Tibial artery (tissue), 4 donors: ENCODE measurements around the gene MYH6.
"Not testable (repeated sequence)": the region's sequence is repeated elsewhere in the genome, so short reads cannot be mapped to it uniquely, and the experiment has no call there.

Experiments used
- DNase-seq, 2 donors: peaks; one replicate each; pipeline ENCODE4 v3.0.0-alpha.2; 2019
- H3K27ac ChIP-seq, 2 donors: fragments of 200-600 bp; sonication (generic) in 1 of 2; 1 replicate in 1 of 2; 2 replicates in 1 of 2; pipeline ENCODE4 v1.5.1; 2018 to 2019; ENCODE audit warnings: mild to moderate bottlenecking in 1 of 2
- H3K27me3 ChIP-seq, 2 donors: fragments of 200-600 bp; sonication (generic) in 1 of 2; one replicate each; pipeline versions ENCODE4 v1.5.1 to v1.6.0; 2016 to 2019
- H3K36me3 ChIP-seq, 3 donors: fragments of 200-600 bp; sonication (generic) in 2 of 3; one replicate each; pipeline ENCODE4 v1.5.1; 2016 to 2019; ENCODE audit warnings: mild to moderate bottlenecking in 2 of 3
- H3K4me1 ChIP-seq, 4 donors: fragments of 200-600 bp; sonication (generic) in 2 of 4; 1 replicate in 3 of 4; 2 replicates in 1 of 4; pipeline ENCODE4 v1.5.1; 2016 to 2019
- H3K4me3 ChIP-seq, 2 donors: fragments of 200-600 bp; sonication (generic) in 1 of 2; 1 replicate in 1 of 2; 2 replicates in 1 of 2; pipeline ENCODE4 v1.5.1; 2018 to 2019; ENCODE audit warnings: mild to moderate bottlenecking in 2 of 2
- H3K9me3 ChIP-seq, 3 donors: fragments of 200-600 bp; sonication (generic) in 1 of 3; one replicate each; pipeline ENCODE4 v1.5.1; 2016 to 2019
- intact Hi-C: fragments of 100-400 bp; cut with DNase I; formaldehyde crosslinking; loops from one replicate; pipeline ENCODE4 v1.15.0; 2023; ENCODE audit warnings: low total_unique reads
- TF ChIP-seq, protein P1 (sequence below), 2 experiments: fragments of 200-600 bp in 1 of 2; fragments of 450-650 bp in 1 of 2; IDR thresholded peaks; one replicate each; pipeline ENCODE4 v1.5.1; 2017 to 2019; ENCODE audit warnings: antibody characterized with exemption in 2 of 2, mild to moderate bottlenecking in 1 of 2, moderate library complexity in 1 of 2

MYH6 gene

DNA sequence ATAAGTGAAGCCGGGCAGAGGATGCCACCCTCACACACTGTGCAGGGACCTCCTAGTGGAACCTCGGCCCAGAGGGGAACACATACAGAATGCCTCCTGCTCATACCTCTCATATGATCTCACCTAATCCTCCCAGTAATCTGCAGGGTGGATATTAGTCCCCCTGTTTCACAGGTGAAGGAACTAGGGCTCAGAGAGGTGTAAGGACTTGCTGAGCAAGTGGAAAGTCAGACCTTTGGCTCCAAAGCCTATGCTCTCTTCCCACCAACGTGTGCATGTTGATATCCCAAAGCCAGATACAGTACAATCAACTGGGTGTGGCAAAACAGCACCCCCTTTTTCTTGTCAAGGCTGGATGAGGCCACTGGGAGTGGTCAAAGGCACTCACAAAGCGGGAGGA lies 4.2 kb downstream of the MYH6 start:
- Histone ChIP-seq H3K27me3 (peaks cover 0 to 48% of the 10 kb centered on the region in 2 donors), H3K27ac (no peak overlapping the region), H3K4me1 (no peaks in the 10 kb centered on the region), H3K9me3 (no peaks in the 10 kb centered on the region), H3K36me3 (no peaks in the 10 kb centered on the region), H3K4me3 (no peak overlapping the region)
- TF ChIP-seq, protein P1, sequence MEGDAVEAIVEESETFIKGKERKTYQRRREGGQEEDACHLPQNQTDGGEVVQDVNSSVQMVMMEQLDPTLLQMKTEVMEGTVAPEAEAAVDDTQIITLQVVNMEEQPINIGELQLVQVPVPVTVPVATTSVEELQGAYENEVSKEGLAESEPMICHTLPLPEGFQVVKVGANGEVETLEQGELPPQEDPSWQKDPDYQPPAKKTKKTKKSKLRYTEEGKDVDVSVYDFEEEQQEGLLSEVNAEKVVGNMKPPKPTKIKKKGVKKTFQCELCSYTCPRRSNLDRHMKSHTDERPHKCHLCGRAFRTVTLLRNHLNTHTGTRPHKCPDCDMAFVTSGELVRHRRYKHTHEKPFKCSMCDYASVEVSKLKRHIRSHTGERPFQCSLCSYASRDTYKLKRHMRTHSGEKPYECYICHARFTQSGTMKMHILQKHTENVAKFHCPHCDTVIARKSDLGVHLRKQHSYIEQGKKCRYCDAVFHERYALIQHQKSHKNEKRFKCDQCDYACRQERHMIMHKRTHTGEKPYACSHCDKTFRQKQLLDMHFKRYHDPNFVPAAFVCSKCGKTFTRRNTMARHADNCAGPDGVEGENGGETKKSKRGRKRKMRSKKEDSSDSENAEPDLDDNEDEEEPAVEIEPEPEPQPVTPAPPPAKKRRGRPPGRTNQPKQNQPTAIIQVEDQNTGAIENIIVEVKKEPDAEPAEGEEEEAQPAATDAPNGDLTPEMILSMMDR (IDR thresholded peaks at IDR 0.05): no peak
- intact Hi-C loops: no loop called here
- no peak for DNase-seq

DNA sequence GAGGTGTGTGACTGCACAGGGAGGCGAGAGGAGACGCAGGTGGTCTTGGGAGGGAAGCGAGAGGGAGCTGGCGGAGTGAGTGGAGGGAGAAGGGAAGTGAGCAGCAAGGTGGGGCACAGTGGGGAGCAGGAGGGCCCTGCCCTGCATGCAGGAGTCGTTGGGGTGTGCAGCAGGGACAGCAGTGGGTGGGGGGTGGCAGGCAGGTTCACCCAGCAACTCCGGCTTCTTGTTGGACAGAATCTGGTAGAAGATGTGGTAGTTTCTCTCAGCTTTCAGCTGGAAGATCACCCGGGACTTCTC lies 5.0 kb downstream of the MYH6 start:
- H3K27ac ChIP-seq: no peak overlapping the region
- H3K27me3 ChIP-seq: peaks cover 0 to 46% of the 10 kb centered on the region in 2 donors

GRCh38 chr14:23402296-23403138 lies 5.6 kb downstream of the MYH6 start:
- H3K27me3 ChIP-seq: peaks cover 0 to 40% of the 10 kb centered on the region in 2 donors
- DNase-seq: no peak
- intact Hi-C loops: no loop called here
- TF ChIP-seq, protein P1 (IDR thresholded peaks at IDR 0.05): no peak
- H3K27ac ChIP-seq: no peak overlapping the region
- no peak overlapping the region for H3K4me3 ChIP-seq
- no peaks in the 10 kb centered on the region for H3K4me1 ChIP-seq
- no peaks in the 10 kb centered on the region for H3K36me3 ChIP-seq
- H3K9me3 ChIP-seq: no peaks in the 10 kb centered on the region

More for the DNA sequence above, 5.0 kb downstream of the MYH6 start:
- Histone ChIP-seq H3K4me1 (no peaks in the 10 kb centered on the region), H3K36me3 (no peaks in the 10 kb centered on the region), H3K9me3 (no peaks in the 10 kb centered on the region), H3K4me3 (no peak overlapping the region)
- intact Hi-C loops: no loop called here
- TF ChIP-seq, protein P1 (IDR thresholded peaks at IDR 0.05): no peak
- no peak for DNase-seq

GRCh38 chr14:23401291-23401690 lies 6.8 kb downstream of the MYH6 start:
- no peaks in the 10 kb centered on the region for H3K4me1 ChIP-seq
- no peak overlapping the region for H3K27ac ChIP-seq
- DNase-seq: no peak
- no peaks in the 10 kb centered on the region for H3K36me3 ChIP-seq
- H3K4me3 ChIP-seq: no peak overlapping the region
- no peaks in the 10 kb centered on the region for H3K9me3 ChIP-seq
- H3K27me3 ChIP-seq: peaks cover 0 to 29% of the 10 kb centered on the region in 2 donors
- intact Hi-C loops: no loop called here
- TF ChIP-seq, protein P1 (IDR thresholded peaks at IDR 0.05): no peak

DNA sequence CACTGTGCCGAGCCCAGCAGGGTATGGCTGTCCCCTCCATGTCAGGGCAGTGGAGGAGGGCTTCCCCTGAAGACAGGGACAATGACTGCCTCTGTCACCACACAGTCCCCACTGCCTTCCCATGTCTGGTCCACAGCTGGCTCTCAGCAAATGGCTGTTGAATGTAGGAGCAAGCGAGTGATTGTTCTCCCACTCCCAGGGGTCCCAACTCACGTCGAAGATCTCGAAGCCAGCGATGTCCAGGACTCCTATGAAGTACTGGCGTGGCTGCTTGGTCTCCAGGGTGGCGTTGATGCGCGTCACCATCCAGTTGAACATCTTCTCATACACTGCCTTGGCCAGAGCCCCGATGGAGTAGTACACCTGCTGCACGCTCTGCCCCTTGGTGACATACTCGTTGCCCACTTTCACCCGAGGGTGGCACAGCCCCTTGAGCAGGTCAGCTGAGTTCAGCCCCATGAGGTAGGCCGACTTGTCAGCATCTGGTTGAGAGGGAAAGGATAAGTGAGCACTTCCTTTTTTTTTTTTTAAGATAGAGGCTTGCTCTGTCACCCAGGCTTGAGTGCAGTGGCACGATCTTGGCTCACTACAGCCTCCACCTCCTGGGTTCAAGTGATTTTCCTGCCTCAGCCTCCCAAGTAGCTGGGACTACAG lies 7.5 kb downstream of the MYH6 start:
- intact Hi-C loops, H3K36me3 ChIP-seq, H3K4me3 ChIP-seq, H3K4me1 ChIP-seq, DNase-seq, H3K9me3 ChIP-seq, H3K27ac ChIP-seq: not testable (repeated sequence)
- peaks cover 0 to 25% of the 10 kb centered on the region in 2 donors for H3K27me3 ChIP-seq

DNA sequence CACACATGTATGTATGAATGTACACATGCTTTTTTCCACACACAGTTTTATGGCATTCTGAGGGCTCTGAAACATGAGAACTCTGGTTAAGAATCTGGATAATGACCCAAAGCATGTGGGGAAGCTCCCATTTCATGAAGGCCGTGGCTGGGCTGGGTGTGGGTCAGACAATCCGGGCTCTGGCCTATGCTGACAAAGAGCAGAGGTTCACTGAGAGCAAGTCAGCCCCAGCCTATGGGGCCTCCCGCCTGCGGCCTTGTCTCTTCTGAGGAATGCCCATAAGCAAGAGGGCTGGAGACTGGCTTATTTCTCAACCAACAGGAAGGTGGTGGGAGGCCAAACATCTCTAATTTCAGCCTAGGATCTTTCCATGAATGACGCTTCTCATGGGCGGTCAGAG lies 8.5 kb downstream of the MYH6 start:
- H3K27ac ChIP-seq: no peak overlapping the region
- no peaks in the 10 kb centered on the region for H3K36me3 ChIP-seq
- TF ChIP-seq, protein P1 (IDR thresholded peaks at IDR 0.05): no peak
- H3K27me3 ChIP-seq: peaks cover 0 to 17% of the 10 kb centered on the region in 2 donors
- intact Hi-C loops: no loop called here
- H3K9me3 ChIP-seq: no peaks in the 10 kb centered on the region
- DNase-seq: no peak
- H3K4me3 ChIP-seq: no peak overlapping the region
- no peaks in the 10 kb centered on the region for H3K4me1 ChIP-seq
